SK-N-SH treated with all-trans-retinoic acid at 6 μM for 48 hours (cell line): Measurements from ENCODE around the gene CRYBG1.

ENCODE experiments used
- ARNTL ChIP-seq: fragments of 450-650 bp; formaldehyde crosslinking; IDR thresholded peaks from 2 replicates; pipeline ENCODE4 v1.5.0; 2020; ENCODE audit warnings: low read depth, mild to moderate bottlenecking, moderate library complexity, borderline replicate concordance
- CREB5 ChIP-seq: fragments of 250-450 bp; sonication (Bioruptor Pico); IDR thresholded peaks from 2 replicates; pipeline ENCODE4 v1.5.1; 2020; ENCODE audit warnings: low read depth, mild to moderate bottlenecking, moderate library complexity
- GLIS3 ChIP-seq: fragments of 250-450 bp; sonication (Bioruptor Pico); IDR thresholded peaks from 2 replicates; pipeline ENCODE4 v1.5.0; 2020; ENCODE audit warnings: mild to moderate bottlenecking, moderate library complexity
- ZNF70 ChIP-seq: fragments of 450-650 bp; formaldehyde crosslinking; IDR thresholded peaks from 2 replicates; pipeline ENCODE4 v1.5.0; 2020; ENCODE audit warnings: mild to moderate bottlenecking, moderate library complexity

- TF ChIP-seq CREB5: no peak
- TF ChIP-seq ARNTL: no peak
- no peak for TF ChIP-seq ZNF70 (CRISPR knock-in tag)
- TF ChIP-seq GLIS3 (CRISPR knock-in tag): no peak
These were observed 125.7 kb downstream of the CRYBG1 start for GRCh38 chr6:106486236-106486635.
